HG03025 (cell line): Measurements from ENCODE around the gene SP140.
"Not testable (repeated sequence)": the region's sequence is repeated elsewhere in the genome, so short reads cannot be mapped to it uniquely, and the experiment has no call there.

Experiments
- ATAC-seq: cut with Tn5 transposase; IDR thresholded peaks from one replicate; pipeline ENCODE4 v1.9.1; 2021; ENCODE audit warnings: mild to moderate bottlenecking, moderate library complexity; ENCODE audit not compliant: unreplicated experiment, low FRiP score

Gene SP140

GRCh38 chr2:230323385-230324106 lies 98.0 kb downstream of the SP140 start:
- ATAC-seq = no peak

- no peak for ATAC-seq
Measured at GRCh38 chr2:230324503-230324902, 99.0 kb downstream of the SP140 start.

- no peak for ATAC-seq
Measured at GRCh38 chr2:230325316-230326243, 100.0 kb downstream of the SP140 start.

- ATAC-seq = peak; percentile 83
Measured at GRCh38 chr2:230326453-230327417, 101.2 kb downstream of the SP140 start, which contains the start of gene SP140L. TSS of gene SP140L (plus strand) at chr2:230327193. CDS start at chr2:230327270, 77 bp downstream.

GRCh38 chr2:230327418-230328154 lies 102.0 kb downstream of the SP140 start:
- peak; percentile 57 for ATAC-seq

GRCh38 chr2:230328155-230328458 lies 102.6 kb downstream of the SP140 start:
- ATAC-seq = no peak

GRCh38 chr2:230329946-230330605 lies 104.5 kb downstream of the SP140 start:
- no peak for ATAC-seq

GRCh38 chr2:230330725-230331124 lies 105.2 kb downstream of the SP140 start:
- ATAC-seq = no peak

GRCh38 chr2:230335461-230335863 lies 109.9 kb downstream of the SP140 start:
- ATAC-seq = no peak

- no peak for ATAC-seq
Measured at GRCh38 chr2:230335864-230336506, 110.4 kb downstream of the SP140 start.

GRCh38 chr2:230341936-230342528 lies 116.5 kb downstream of the SP140 start:
- not testable (repeated sequence) for ATAC-seq

GRCh38 chr2:230343041-230343624 lies 117.6 kb downstream of the SP140 start:
- not testable (repeated sequence) for ATAC-seq

- ATAC-seq = no peak
Measured at GRCh38 chr2:230343747-230344146, 118.2 kb downstream of the SP140 start.

GRCh38 chr2:230346465-230346864 lies 120.9 kb downstream of the SP140 start:
- ATAC-seq = no peak

- no peak for ATAC-seq
Measured at GRCh38 chr2:230346921-230347533, 121.5 kb downstream of the SP140 start.

- no peak for ATAC-seq
Measured at GRCh38 chr2:230347659-230348305, 122.2 kb downstream of the SP140 start.

GRCh38 chr2:230348787-230349186 lies 123.3 kb downstream of the SP140 start:
- no peak for ATAC-seq
